ENCODE results near the gene EEFSEC. TPM values are rescaled to one million over a fixed set of nuclear protein-coding genes. Genes with fewer than 3 reads are reported as not detected.

EEFSEC gene
- total RNA-seq, 2 experiments from 2014 or later, result 17.7 to 25.3 TPM

DNA sequence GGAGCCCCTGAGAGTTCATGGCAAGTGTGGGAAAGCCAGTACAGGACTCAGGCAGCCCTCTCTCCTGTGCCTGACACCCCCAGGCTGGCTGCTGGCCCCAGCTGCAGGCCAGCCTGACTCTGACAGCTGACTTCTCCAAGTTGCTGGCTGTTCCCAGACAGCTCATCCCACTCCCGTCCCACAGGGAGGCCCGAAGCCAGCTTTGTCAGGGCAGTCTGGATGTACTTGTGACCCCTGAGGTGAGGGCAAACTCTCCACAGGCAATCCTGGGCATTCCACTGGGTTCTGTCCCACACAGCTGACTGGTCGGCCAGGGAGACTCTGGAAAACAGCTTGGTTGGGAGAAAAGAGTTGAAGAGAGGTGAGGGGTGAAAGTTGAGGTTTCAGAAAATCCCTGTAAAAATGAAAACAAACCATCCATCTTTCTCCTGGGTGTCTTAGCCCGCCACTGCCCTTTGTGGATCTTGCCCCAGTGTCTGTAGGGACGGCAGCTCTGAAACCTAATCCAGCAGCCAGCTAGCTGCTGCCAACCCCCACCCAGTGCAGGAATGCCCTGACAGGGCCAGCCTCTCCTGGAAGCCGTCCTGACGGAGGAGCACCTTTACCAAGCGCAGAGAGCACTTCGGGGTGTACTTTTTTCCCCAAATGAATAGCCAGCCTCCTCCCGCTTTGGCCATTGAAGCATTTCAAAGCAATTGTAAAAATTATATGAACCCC, 225.5 kb downstream of the EEFSEC start:
- Histone ChIP-seq H2AFZ (ENCODE audit: low read length) (no peak overlapping the region), H3K9me3 (ENCODE audit: low read length) (no peaks in the 10 kb centered on the region), H3K4me2 (ENCODE audit: low read length) (no peak overlapping the region), H3K9me2 (ENCODE audit: insufficient read depth, low read length) (no peaks in the 10 kb centered on the region), H3K79me2 (ENCODE audit: insufficient read depth, low read depth, low read length) (no peaks in the 10 kb centered on the region), H3K4me1 (ENCODE audit: insufficient read depth, low read length, poor library complexity, severe bottlenecking) (peaks cover 12% of the 10 kb centered on the region), H4K20me1 (ENCODE audit: insufficient read depth, low read length) (no peaks in the 10 kb centered on the region; the same call in 1 of the 2 replicates), H3K4me3 (ENCODE audit: low read depth, low read length, poor library complexity, severe bottlenecking) (no peak overlapping the region), H3K36me3 (ENCODE audit: insufficient read depth, low read length) (no peaks in the 10 kb centered on the region), H3K27ac (ENCODE audit: low read depth, low read length, poor library complexity, severe bottlenecking) (no peak overlapping the region)
- no TSS peak for BruUV-seq (replicated peaks)
- intact Hi-C loops (cut with micrococcal nuclease; ENCODE audit: unreplicated experiment), result no loop called here
- DNase-seq (ENCODE audit: low spot score), result no peak
- POLR2A ChIA-PET, result interaction anchor here (0.6 kb wide), 1 partner anchor 872 kb away, joined by 4 read pairs; no protein-coding TSS in a partner anchor
- TF ChIP-seq EZH2phosphoT487 (IDR thresholded peaks at IDR 0.05; ENCODE audit: borderline replicate concordance, low read depth, low read length), result no peak
- TF ChIP-seq, protein P1, sequence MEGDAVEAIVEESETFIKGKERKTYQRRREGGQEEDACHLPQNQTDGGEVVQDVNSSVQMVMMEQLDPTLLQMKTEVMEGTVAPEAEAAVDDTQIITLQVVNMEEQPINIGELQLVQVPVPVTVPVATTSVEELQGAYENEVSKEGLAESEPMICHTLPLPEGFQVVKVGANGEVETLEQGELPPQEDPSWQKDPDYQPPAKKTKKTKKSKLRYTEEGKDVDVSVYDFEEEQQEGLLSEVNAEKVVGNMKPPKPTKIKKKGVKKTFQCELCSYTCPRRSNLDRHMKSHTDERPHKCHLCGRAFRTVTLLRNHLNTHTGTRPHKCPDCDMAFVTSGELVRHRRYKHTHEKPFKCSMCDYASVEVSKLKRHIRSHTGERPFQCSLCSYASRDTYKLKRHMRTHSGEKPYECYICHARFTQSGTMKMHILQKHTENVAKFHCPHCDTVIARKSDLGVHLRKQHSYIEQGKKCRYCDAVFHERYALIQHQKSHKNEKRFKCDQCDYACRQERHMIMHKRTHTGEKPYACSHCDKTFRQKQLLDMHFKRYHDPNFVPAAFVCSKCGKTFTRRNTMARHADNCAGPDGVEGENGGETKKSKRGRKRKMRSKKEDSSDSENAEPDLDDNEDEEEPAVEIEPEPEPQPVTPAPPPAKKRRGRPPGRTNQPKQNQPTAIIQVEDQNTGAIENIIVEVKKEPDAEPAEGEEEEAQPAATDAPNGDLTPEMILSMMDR (conservative IDR thresholded peaks at IDR 0.05; ENCODE audit: low read length), result no peak
- CTCF ChIA-PET (ENCODE audit: unreplicated experiment), result interaction anchor here (0.5 kb wide), 1 partner anchor 230 kb away, joined by 4 read pairs; no protein-coding TSS in a partner anchor

DNA sequence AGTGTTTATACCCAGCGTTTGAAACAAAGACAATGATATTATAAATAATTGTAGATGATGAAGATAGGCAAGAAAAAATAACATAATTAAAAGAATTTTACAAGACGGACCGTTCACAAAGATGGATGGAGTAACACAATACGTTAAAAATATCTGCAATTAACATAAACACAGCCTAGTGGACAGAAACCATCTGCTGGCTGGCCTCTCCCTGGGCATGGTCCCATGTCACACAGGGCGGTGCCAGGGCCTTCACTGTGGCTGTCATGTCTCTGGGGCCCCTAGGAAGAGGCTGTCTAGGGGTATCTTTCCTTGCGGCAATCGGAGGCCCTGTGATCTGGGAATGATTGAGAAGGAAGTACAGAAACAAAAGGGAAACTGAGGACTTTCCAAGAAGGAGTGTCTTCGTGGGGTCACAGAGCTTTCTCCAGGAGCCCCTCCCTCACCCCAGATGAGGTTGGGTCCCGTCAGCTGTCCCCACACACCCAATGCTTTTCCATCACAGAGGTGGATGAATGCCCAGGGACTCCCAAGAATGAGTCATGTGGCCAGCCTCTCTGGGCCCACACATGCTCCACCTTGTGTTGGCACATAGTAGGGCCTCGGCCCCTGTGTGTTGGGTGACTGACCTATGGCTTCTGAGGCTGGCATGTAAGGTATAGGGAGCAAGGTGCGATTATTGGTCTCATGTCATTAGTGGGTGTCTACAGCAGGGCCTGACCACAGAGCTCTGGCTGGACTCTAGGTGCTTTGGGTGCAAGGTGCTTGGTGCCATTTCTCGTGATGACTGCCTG, 226.3 kb downstream of the EEFSEC start:
- TF ChIP-seq, protein P1 (conservative IDR thresholded peaks at IDR 0.05; ENCODE audit: low read length), result no peak
- no peak for TF ChIP-seq EZH2phosphoT487 (IDR thresholded peaks at IDR 0.05; ENCODE audit: borderline replicate concordance, low read depth, low read length)
- POLR2A ChIA-PET, result no interaction called here
- intact Hi-C loops (cut with micrococcal nuclease; ENCODE audit: unreplicated experiment), result no loop called here
- Histone ChIP-seq H3K79me2 (ENCODE audit: insufficient read depth, low read depth, low read length) (no peaks in the 10 kb centered on the region), H3K4me3 (ENCODE audit: low read depth, low read length, poor library complexity, severe bottlenecking) (no peak overlapping the region), H3K4me2 (ENCODE audit: low read length) (no peak overlapping the region), H3K4me1 (ENCODE audit: insufficient read depth, low read length, poor library complexity, severe bottlenecking) (peaks cover 8% of the 10 kb centered on the region), H3K36me3 (ENCODE audit: insufficient read depth, low read length) (no peaks in the 10 kb centered on the region), H2AFZ (ENCODE audit: low read length) (no peak overlapping the region), H4K20me1 (ENCODE audit: insufficient read depth, low read length) (no peaks in the 10 kb centered on the region; the same call in 1 of the 2 replicates), H3K9me2 (ENCODE audit: insufficient read depth, low read length) (no peaks in the 10 kb centered on the region), H3K27ac (ENCODE audit: low read depth, low read length, poor library complexity, severe bottlenecking) (no peak overlapping the region), H3K9me3 (ENCODE audit: low read length) (no peaks in the 10 kb centered on the region)
- no peak for DNase-seq (ENCODE audit: low spot score)
- BruUV-seq (replicated peaks), result no TSS peak
- CTCF ChIA-PET (ENCODE audit: unreplicated experiment), result no interaction called here

All from OCI-LY7 (cell line).